Tibial nerve (tissue), 4 donors: ENCODE data around the gene RRAGB.

Experiments used
- CTCF ChIP-seq, 5 experiments: fragments of 200-600 bp in 3 of 5; fragments of 450-650 bp in 2 of 5; sonication (generic) in 3 of 5; IDR thresholded peaks; one replicate each; pipeline ENCODE4 v1.5.1; 2016 to 2019; ENCODE audit warnings: antibody characterized with exemption in 5 of 5, mild to moderate bottlenecking in 3 of 5, moderate library complexity in 2 of 5
- EP300 ChIP-seq, 2 donors: sonication (generic); formaldehyde crosslinking; IDR thresholded peaks; one replicate each; pipeline ENCODE4 v1.6.1; 2017; ENCODE audit warnings: antibody characterized with exemption in 2 of 2, mild to moderate bottlenecking in 1 of 2
- POLR2A ChIP-seq, 2 donors: fragments of 450-650 bp; IDR thresholded peaks; one replicate each; pipeline ENCODE4 v1.6.1; 2017; ENCODE audit warnings: antibody characterized with exemption in 2 of 2, mild to moderate bottlenecking in 2 of 2, moderate library complexity in 2 of 2

GRCh38 chrX:55759478-55759877, 41.9 kb downstream of the RRAGB start:
- TF ChIP-seq CTCF (IDR thresholded peaks at IDR 0.05) (no peak), EP300 (IDR thresholded peaks at IDR 0.05) (no peak), POLR2A (IDR thresholded peaks at IDR 0.05) (no peak)
